Measurements from ENCODE around the gene MORN5. TPM values are rescaled to one million over a fixed set of nuclear protein-coding genes. Genes with fewer than 3 reads are reported as not detected.

MORN5 gene
- total RNA-seq, 1 donor from 2014 or later, result 0.64 TPM

DNA sequence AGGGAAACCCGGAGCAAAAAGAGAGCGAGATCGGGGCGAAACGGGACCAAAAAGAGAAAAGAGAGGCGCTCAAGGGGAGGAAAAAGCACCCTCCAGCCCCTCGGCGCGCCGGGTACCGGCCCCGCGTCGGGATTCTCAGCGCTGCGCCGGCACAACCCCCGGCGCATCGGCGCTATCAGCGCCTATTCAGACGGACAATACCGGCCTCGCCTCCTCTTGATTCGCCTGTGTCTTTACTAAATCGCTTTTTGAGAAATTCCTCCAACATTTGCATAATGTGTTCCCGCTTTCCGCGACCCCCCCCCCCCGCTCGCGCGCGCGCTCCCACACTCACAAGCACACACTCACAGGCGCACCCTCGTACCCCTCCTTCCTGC lies 68.5 kb downstream of the MORN5 start:
- H3K9me3 Mint-ChIP-seq (ENCODE audit: unreplicated experiment), result peaks cover 4% of the 10 kb centered on the region
- H3K27ac Mint-ChIP-seq (ENCODE audit: unreplicated experiment), result no peak overlapping the region
- peak overlapping the region; percentile 42 for H3K4me3 Mint-ChIP-seq (ENCODE audit: unreplicated experiment)
- H3K27me3 Mint-ChIP-seq (ENCODE audit: unreplicated experiment), result peaks cover 24% of the 10 kb centered on the region
- peaks cover 14% of the 10 kb centered on the region for H3K36me3 Mint-ChIP-seq (ENCODE audit: low read depth, unreplicated experiment)
- TF ChIP-seq, protein P1, sequence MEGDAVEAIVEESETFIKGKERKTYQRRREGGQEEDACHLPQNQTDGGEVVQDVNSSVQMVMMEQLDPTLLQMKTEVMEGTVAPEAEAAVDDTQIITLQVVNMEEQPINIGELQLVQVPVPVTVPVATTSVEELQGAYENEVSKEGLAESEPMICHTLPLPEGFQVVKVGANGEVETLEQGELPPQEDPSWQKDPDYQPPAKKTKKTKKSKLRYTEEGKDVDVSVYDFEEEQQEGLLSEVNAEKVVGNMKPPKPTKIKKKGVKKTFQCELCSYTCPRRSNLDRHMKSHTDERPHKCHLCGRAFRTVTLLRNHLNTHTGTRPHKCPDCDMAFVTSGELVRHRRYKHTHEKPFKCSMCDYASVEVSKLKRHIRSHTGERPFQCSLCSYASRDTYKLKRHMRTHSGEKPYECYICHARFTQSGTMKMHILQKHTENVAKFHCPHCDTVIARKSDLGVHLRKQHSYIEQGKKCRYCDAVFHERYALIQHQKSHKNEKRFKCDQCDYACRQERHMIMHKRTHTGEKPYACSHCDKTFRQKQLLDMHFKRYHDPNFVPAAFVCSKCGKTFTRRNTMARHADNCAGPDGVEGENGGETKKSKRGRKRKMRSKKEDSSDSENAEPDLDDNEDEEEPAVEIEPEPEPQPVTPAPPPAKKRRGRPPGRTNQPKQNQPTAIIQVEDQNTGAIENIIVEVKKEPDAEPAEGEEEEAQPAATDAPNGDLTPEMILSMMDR (IDR thresholded peaks at IDR 0.05; ENCODE audit: unreplicated experiment), result no peak
- DNase-seq (ENCODE audit: low spot score), result no peak
- peaks cover 24% of the 10 kb centered on the region for H3K4me1 Mint-ChIP-seq (ENCODE audit: unreplicated experiment)

DNA sequence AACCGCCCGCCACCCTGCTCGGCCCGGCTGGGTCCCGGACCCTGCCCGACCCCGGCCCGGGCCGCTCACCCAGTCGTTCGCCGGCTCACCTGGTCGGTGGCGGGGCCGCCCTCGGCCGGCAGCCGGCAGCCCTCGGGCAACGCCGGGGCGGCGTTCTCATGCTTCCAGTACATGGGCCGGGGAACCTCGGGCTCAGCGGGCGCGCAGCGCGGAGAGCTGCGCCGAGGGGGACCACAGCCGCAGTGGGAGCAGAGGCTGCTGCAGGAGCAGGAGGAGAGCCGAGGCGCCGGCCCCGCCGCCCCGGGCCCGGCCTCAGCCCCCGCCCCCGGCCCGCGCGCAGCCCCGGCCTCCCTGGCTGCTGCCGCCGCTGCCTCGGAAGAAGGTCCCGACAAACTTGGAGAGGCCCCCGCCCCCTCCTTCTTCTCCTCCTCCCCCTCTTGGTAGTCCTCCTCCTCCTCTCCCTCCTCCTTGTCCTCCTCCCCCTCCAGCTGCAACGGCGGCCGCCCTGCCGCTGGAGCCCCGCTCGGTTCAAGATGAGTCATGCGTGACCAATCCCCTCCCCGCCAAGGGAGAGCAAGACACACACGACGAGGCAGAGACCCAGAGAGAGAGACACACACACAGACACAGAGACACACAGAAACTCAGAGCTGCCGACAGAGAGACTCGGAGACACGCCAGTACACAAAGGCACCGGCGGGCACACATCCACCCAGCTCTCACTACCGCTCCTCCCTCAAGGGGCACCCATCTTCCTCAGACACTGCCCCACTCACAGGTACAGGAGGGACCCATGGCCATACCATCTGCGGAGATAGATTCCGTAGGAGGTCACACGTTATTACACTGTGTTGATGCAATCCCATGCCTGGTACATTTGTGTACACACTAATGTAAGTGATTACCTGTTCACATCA lies 69.1 kb downstream of the MORN5 start, which contains the start of gene LHX6:
Gene LHX6, minus strand, starts transcription at position 390 of the 917 bp plus-strand sequence. Its CDS starts 217 bp downstream, at position 173.
- DNase-seq (ENCODE audit: low spot score), result peak; percentile 46
- H3K9me3 Mint-ChIP-seq (ENCODE audit: unreplicated experiment), result peaks cover 4% of the 10 kb centered on the region
- no peak within 1 kb of the TSS for H3K27ac Mint-ChIP-seq (ENCODE audit: unreplicated experiment)
- H3K36me3 Mint-ChIP-seq (ENCODE audit: low read depth, unreplicated experiment), result peaks cover 14% of the 10 kb centered on the region
- TF ChIP-seq, protein P1 (IDR thresholded peaks at IDR 0.05; ENCODE audit: unreplicated experiment), result no peak
- H3K4me1 Mint-ChIP-seq (ENCODE audit: unreplicated experiment), result peaks cover 29% of the 10 kb centered on the region
- peaks cover 23% of the 10 kb centered on the region for H3K27me3 Mint-ChIP-seq (ENCODE audit: unreplicated experiment)
- H3K4me3 Mint-ChIP-seq (ENCODE audit: unreplicated experiment), result peak within 1 kb of the TSS; percentile 42

DNA sequence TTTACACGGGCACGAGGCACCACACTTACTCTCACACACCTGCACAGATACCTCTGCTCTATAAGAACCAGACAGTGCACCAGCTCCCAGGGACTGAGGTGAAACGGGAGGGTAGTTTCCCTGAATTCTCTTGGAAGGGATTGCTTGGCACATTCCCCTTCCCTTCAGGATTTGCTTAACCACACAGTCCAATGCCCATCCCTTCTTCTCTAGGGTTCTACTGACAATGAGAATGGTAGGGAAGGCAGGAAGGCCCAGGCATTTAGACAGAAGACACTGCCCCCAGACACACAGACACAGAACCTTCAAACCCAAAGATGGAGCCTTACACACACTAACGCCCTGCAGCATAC lies 69.8 kb downstream of the MORN5 start:
- H3K4me1 Mint-ChIP-seq (ENCODE audit: unreplicated experiment), result peaks cover 29% of the 10 kb centered on the region
- no peak overlapping the region for H3K4me3 Mint-ChIP-seq (ENCODE audit: unreplicated experiment)
- H3K27me3 Mint-ChIP-seq (ENCODE audit: unreplicated experiment), result peaks cover 20% of the 10 kb centered on the region
- H3K27ac Mint-ChIP-seq (ENCODE audit: unreplicated experiment), result no peak overlapping the region
- TF ChIP-seq, protein P1 (IDR thresholded peaks at IDR 0.05; ENCODE audit: unreplicated experiment), result no peak
- peaks cover 2% of the 10 kb centered on the region for H3K9me3 Mint-ChIP-seq (ENCODE audit: unreplicated experiment)
- peaks cover 11% of the 10 kb centered on the region for H3K36me3 Mint-ChIP-seq (ENCODE audit: low read depth, unreplicated experiment)
- DNase-seq (ENCODE audit: low spot score), result no peak

DNA sequence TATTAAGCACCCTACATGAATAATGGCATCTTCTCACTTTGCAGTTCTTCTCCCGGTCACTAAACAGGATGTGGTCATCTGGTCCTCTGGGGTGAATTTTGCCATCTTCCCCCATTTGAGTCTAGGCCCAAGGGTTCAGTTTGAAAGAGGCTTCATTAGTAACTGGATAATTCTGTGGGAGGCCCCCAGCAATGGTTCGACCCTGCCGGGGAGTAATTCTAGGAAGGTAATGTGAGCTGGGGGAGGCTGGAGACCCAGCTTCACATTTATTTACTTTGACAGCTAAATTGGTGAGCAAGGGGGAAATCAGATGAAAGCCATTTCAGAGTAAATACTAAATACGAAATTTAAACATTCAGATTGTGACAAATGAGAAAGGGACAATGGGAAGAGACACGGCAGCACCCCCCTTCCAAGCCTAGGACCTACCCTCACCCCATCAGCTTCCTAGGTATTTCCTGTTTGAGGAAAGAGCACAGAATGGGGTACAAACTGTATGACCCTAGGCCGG lies 73.1 kb downstream of the MORN5 start:
- Mint-ChIP-seq H3K27ac (ENCODE audit: unreplicated experiment) (no peak overlapping the region), H3K27me3 (ENCODE audit: unreplicated experiment) (peaks cover 5% of the 10 kb centered on the region), H3K4me1 (ENCODE audit: unreplicated experiment) (peaks cover 9% of the 10 kb centered on the region), H3K4me3 (ENCODE audit: unreplicated experiment) (no peak overlapping the region), H3K9me3 (ENCODE audit: unreplicated experiment) (no peaks in the 10 kb centered on the region), H3K36me3 (ENCODE audit: low read depth, unreplicated experiment) (no peaks in the 10 kb centered on the region)
- TF ChIP-seq, protein P1 (IDR thresholded peaks at IDR 0.05; ENCODE audit: unreplicated experiment), result no peak
- DNase-seq (ENCODE audit: low spot score), result no peak

Data from endothelial cell (in vitro differentiated cells).